Measurements from ENCODE around the gene CTDP1.
"Not testable (repeated sequence)": the region's sequence is repeated elsewhere in the genome, so short reads cannot be mapped to it uniquely, and the experiment has no call there.

Gene CTDP1

GRCh38 chr18:79738041-79738461 lies 58.4 kb downstream of the CTDP1 start:
- Histone ChIP-seq H3K79me2 (ENCODE audit: low read length) (no peaks in the 10 kb centered on the region), H3K9me2 (replicated peaks; ENCODE audit: insufficient read depth, low read length) (no peaks in the 10 kb centered on the region), H3K9me3 (replicated peaks; ENCODE audit: insufficient read depth, low read length) (no peaks in the 10 kb centered on the region), H3K36me3 (replicated peaks; ENCODE audit: insufficient read depth, low read length) (peaks cover 15% of the 10 kb centered on the region), H3K27ac (ENCODE audit: low read length) (no peak overlapping the region), H4K20me1 (ENCODE audit: insufficient read depth, low read length) (no peaks in the 10 kb centered on the region), H3K4me2 (ENCODE audit: low read depth, low read length) (no peak overlapping the region), H3K4me1 (ENCODE audit: low read length) (no peaks in the 10 kb centered on the region), H3K4me3 (ENCODE audit: low read length) (no peak overlapping the region), H2AFZ (ENCODE audit: low read length) (no peak overlapping the region), H3K9ac (ENCODE audit: low read length) (no peak overlapping the region), H3K27me3 (replicated peaks; ENCODE audit: insufficient read depth, low read length) (no peaks in the 10 kb centered on the region), H3F3A (ENCODE audit: insufficient read depth, low read length) (no peaks in the 10 kb centered on the region)
- TF ChIP-seq EZH2phosphoT487 (IDR thresholded peaks at IDR 0.05; ENCODE audit: low read length) (no peak), EZH2 (optimal IDR thresholded peaks at IDR 0.05; ENCODE audit: low read depth, low read length) (no peak), CTCF (IDR thresholded peaks at IDR 0.05; ENCODE audit: low read length) (no peak)
- DNase-seq = no peak

GRCh38 chr18:79738581-79739439 lies 59.2 kb downstream of the CTDP1 start:
- DNase-seq = no peak
- Histone ChIP-seq H3K27ac (ENCODE audit: low read length) (no peak overlapping the region), H3F3A (ENCODE audit: insufficient read depth, low read length) (no peaks in the 10 kb centered on the region), H3K36me3 (replicated peaks; ENCODE audit: insufficient read depth, low read length) (peaks cover 15% of the 10 kb centered on the region), H3K9me3 (replicated peaks; ENCODE audit: insufficient read depth, low read length) (no peaks in the 10 kb centered on the region), H3K9me2 (replicated peaks; ENCODE audit: insufficient read depth, low read length) (no peaks in the 10 kb centered on the region), H3K4me2 (ENCODE audit: low read depth, low read length) (no peak overlapping the region), H4K20me1 (ENCODE audit: insufficient read depth, low read length) (no peaks in the 10 kb centered on the region), H2AFZ (ENCODE audit: low read length) (no peak overlapping the region), H3K4me3 (ENCODE audit: low read length) (no peak overlapping the region), H3K27me3 (replicated peaks; ENCODE audit: insufficient read depth, low read length) (no peaks in the 10 kb centered on the region), H3K4me1 (ENCODE audit: low read length) (no peaks in the 10 kb centered on the region), H3K9ac (ENCODE audit: low read length) (no peak overlapping the region), H3K79me2 (ENCODE audit: low read length) (no peaks in the 10 kb centered on the region)
- TF ChIP-seq EZH2phosphoT487 (IDR thresholded peaks at IDR 0.05; ENCODE audit: low read length) (no peak), CTCF (IDR thresholded peaks at IDR 0.05; ENCODE audit: low read length) (no peak), EZH2 (optimal IDR thresholded peaks at IDR 0.05; ENCODE audit: low read depth, low read length) (no peak)

GRCh38 chr18:79739440-79739778 lies 59.8 kb downstream of the CTDP1 start:
- TF ChIP-seq EZH2 (optimal IDR thresholded peaks at IDR 0.05; ENCODE audit: low read depth, low read length) = no peak
- no peak for TF ChIP-seq CTCF (IDR thresholded peaks at IDR 0.05; ENCODE audit: low read length)
- TF ChIP-seq EZH2phosphoT487 (IDR thresholded peaks at IDR 0.05; ENCODE audit: low read length) = no peak
- Histone ChIP-seq H3K79me2 (ENCODE audit: low read length) (no peaks in the 10 kb centered on the region), H3K9ac (ENCODE audit: low read length) (no peak overlapping the region), H4K20me1 (ENCODE audit: insufficient read depth, low read length) (no peaks in the 10 kb centered on the region), H2AFZ (ENCODE audit: low read length) (no peak overlapping the region), H3K9me3 (replicated peaks; ENCODE audit: insufficient read depth, low read length) (no peaks in the 10 kb centered on the region), H3K4me1 (ENCODE audit: low read length) (no peaks in the 10 kb centered on the region), H3K4me2 (ENCODE audit: low read depth, low read length) (no peak overlapping the region), H3K27me3 (replicated peaks; ENCODE audit: insufficient read depth, low read length) (no peaks in the 10 kb centered on the region), H3K27ac (ENCODE audit: low read length) (no peak overlapping the region), H3K36me3 (replicated peaks; ENCODE audit: insufficient read depth, low read length) (peaks cover 15% of the 10 kb centered on the region), H3K4me3 (ENCODE audit: low read length) (no peak overlapping the region), H3K9me2 (replicated peaks; ENCODE audit: insufficient read depth, low read length) (no peaks in the 10 kb centered on the region), H3F3A (ENCODE audit: insufficient read depth, low read length) (no peaks in the 10 kb centered on the region)
- DNase-seq = no peak

- H3K4me3 ChIP-seq (ENCODE audit: low read length); H3K4me2 ChIP-seq (ENCODE audit: low read depth, low read length); DNase-seq; H3F3A ChIP-seq (ENCODE audit: insufficient read depth, low read length); H3K4me1 ChIP-seq (ENCODE audit: low read length); H3K9me3 ChIP-seq (replicated peaks; ENCODE audit: insufficient read depth, low read length); H3K9ac ChIP-seq (ENCODE audit: low read length); H2AFZ ChIP-seq (ENCODE audit: low read length); H3K27me3 ChIP-seq (replicated peaks; ENCODE audit: insufficient read depth, low read length); H3K27ac ChIP-seq (ENCODE audit: low read length); H3K9me2 ChIP-seq (replicated peaks; ENCODE audit: insufficient read depth, low read length); H3K79me2 ChIP-seq (ENCODE audit: low read length); H4K20me1 ChIP-seq (ENCODE audit: insufficient read depth, low read length): not testable (repeated sequence)
- H3K36me3 ChIP-seq (replicated peaks; ENCODE audit: insufficient read depth, low read length) = peaks cover 15% of the 10 kb centered on the region
Observed at GRCh38 chr18:79740047-79740446, 60.4 kb downstream of the CTDP1 start.

Data from MM.1S (cell line).